SK-N-SH (cell line): ENCODE results near the gene OBP2A.

ENCODE experiments used
- EP300 ChIP-seq, 2 experiments: IDR thresholded peaks; 2 replicates each; pipeline versions ENCODE4 v1.4.0 to v1.6.1; 2012; ENCODE audit warnings: borderline replicate concordance in 1 of 2, low read depth in 1 of 2, low read length in 1 of 2
- EZH2phosphoT487 ChIP-seq: fragments of 200-600 bp; sonication (generic); IDR thresholded peaks from 2 replicates; pipeline ENCODE4 v1.6.1; 2017; ENCODE audit warnings: low read depth, mixed run types, mild to moderate bottlenecking, antibody characterized with exemption, moderate library complexity, borderline replicate concordance
- GATA2 ChIP-seq: sonication (generic); formaldehyde crosslinking; IDR thresholded peaks from 2 replicates; pipeline ENCODE4 v1.5.0; 2020; ENCODE audit warnings: mild to moderate bottlenecking, missing genetic modification reagents
- MXI1 ChIP-seq: IDR thresholded peaks from 2 replicates; pipeline ENCODE4 v1.6.1; 2012; ENCODE audit warnings: mild to moderate bottlenecking, low read depth, low read length, improper control_type of control experiment
- POLR2AphosphoS5 ChIP-seq: IDR thresholded peaks from 2 replicates; pipeline ENCODE4 v1.6.1; 2012; ENCODE audit warnings: low read depth, low read length
- TF ChIP-seq, protein P1 (sequence below): IDR thresholded peaks from 2 replicates; pipeline ENCODE4 v1.4.0; 2012; ENCODE audit warnings: low read depth, borderline replicate concordance
- TF ChIP-seq, protein P2 (sequence below): IDR thresholded peaks from 2 replicates; pipeline ENCODE4 v1.4.0; 2012; ENCODE audit warnings: low read depth
- TF ChIP-seq, protein P3 (sequence below): fragments of 200-600 bp; sonication (generic); IDR thresholded peaks from 2 replicates; pipeline ENCODE4 v1.6.1; 2017; ENCODE audit warnings: antibody characterized with exemption, mild to moderate bottlenecking, moderate library complexity
- TF ChIP-seq, protein P4 (sequence below): fragments of 150-350 bp; IDR thresholded peaks from 2 replicates; pipeline ENCODE4 v1.6.1; 2017; ENCODE audit warnings: antibody characterized with exemption, low read length, low read depth, borderline replicate concordance

DNA sequence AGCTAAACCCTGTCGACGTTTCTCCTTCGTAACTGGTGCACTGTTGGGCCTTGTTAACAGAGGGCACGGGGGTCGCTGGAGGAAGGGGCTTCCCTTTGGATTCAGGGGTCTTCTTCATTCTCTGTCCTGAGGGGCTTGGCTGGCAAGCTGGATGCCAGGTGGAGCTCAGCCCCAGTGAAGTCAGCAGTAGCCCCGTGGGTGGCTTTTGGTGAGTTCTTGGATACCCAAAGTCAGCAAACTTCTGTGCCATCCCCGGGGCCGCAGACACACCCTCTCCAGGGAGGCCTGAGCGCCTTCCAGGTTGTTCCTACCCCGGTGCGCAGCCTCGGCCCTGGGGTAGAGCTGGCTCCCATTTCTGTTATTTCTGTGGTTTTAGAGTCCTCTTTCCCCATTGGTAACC is 12.3 kb upstream of the OBP2A start:
- TF ChIP-seq EP300 (IDR thresholded peaks at IDR 0.05; ENCODE audit: borderline replicate concordance in 1 of 2, low read depth in 1 of 2, low read length in 1 of 2) (no peak), EZH2phosphoT487 (no peak), MXI1 (no peak), POLR2AphosphoS5 (no peak), GATA2 (CRISPR knock-in tag) (no peak)
- TF ChIP-seq, protein P1, sequence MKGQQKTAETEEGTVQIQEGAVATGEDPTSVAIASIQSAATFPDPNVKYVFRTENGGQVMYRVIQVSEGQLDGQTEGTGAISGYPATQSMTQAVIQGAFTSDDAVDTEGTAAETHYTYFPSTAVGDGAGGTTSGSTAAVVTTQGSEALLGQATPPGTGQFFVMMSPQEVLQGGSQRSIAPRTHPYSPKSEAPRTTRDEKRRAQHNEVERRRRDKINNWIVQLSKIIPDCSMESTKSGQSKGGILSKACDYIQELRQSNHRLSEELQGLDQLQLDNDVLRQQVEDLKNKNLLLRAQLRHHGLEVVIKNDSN = no peak
- TF ChIP-seq, protein P2, sequence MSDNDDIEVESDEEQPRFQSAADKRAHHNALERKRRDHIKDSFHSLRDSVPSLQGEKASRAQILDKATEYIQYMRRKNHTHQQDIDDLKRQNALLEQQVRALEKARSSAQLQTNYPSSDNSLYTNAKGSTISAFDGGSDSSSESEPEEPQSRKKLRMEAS = no peak
- TF ChIP-seq, protein P3, sequence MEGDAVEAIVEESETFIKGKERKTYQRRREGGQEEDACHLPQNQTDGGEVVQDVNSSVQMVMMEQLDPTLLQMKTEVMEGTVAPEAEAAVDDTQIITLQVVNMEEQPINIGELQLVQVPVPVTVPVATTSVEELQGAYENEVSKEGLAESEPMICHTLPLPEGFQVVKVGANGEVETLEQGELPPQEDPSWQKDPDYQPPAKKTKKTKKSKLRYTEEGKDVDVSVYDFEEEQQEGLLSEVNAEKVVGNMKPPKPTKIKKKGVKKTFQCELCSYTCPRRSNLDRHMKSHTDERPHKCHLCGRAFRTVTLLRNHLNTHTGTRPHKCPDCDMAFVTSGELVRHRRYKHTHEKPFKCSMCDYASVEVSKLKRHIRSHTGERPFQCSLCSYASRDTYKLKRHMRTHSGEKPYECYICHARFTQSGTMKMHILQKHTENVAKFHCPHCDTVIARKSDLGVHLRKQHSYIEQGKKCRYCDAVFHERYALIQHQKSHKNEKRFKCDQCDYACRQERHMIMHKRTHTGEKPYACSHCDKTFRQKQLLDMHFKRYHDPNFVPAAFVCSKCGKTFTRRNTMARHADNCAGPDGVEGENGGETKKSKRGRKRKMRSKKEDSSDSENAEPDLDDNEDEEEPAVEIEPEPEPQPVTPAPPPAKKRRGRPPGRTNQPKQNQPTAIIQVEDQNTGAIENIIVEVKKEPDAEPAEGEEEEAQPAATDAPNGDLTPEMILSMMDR = no peak
- TF ChIP-seq, protein P4, sequence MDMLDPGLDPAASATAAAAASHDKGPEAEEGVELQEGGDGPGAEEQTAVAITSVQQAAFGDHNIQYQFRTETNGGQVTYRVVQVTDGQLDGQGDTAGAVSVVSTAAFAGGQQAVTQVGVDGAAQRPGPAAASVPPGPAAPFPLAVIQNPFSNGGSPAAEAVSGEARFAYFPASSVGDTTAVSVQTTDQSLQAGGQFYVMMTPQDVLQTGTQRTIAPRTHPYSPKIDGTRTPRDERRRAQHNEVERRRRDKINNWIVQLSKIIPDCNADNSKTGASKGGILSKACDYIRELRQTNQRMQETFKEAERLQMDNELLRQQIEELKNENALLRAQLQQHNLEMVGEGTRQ = no peak
